ENCODE data around the gene USP43.

DNA sequence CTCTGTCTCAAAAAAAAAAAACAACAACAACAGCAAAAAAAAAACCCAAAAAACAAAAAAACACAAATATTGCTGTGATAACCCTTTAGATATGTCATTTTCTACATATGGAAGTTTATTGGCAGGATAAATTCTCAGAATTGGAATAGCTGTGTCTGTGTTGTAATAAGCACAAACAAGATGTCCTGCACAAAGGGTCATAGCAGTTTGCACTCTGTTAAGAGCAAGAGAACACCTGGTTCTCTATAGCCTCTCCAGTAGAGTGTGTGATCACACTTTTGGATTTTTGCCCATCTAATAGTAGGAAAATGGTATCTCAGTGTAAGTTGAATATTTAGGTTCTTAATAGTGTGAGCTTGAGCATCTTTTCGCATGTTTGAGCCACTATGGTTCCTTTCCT, 60.4 kb downstream of the USP43 start:
- TF ChIP-seq, protein P1, sequence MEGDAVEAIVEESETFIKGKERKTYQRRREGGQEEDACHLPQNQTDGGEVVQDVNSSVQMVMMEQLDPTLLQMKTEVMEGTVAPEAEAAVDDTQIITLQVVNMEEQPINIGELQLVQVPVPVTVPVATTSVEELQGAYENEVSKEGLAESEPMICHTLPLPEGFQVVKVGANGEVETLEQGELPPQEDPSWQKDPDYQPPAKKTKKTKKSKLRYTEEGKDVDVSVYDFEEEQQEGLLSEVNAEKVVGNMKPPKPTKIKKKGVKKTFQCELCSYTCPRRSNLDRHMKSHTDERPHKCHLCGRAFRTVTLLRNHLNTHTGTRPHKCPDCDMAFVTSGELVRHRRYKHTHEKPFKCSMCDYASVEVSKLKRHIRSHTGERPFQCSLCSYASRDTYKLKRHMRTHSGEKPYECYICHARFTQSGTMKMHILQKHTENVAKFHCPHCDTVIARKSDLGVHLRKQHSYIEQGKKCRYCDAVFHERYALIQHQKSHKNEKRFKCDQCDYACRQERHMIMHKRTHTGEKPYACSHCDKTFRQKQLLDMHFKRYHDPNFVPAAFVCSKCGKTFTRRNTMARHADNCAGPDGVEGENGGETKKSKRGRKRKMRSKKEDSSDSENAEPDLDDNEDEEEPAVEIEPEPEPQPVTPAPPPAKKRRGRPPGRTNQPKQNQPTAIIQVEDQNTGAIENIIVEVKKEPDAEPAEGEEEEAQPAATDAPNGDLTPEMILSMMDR (optimal IDR thresholded peaks at IDR 0.05 in 1 of 3, IDR thresholded peaks at IDR 0.05 in 1 of 3, conservative IDR thresholded peaks at IDR 0.05 in 1 of 3; ENCODE audit: extremely low read depth in 1 of 3, insufficient read depth in 2 of 3, low read length in 3 of 3) = no peak
- no peak for TF ChIP-seq EZH2 (IDR thresholded peaks at IDR 0.05; ENCODE audit: low read length)

Measured in keratinocyte (primary cell).